Stromal cell of bone marrow (primary cell): Measurements from ENCODE around the gene RNPEP.
A peak's percentile ranks its signal among the peaks of the same experiment; 100 is the strongest.
"Not testable (repeated sequence)": the region's sequence is repeated elsewhere in the genome, so short reads cannot be mapped to it uniquely, and the experiment has no call there.

Experiments
- DNase-seq: peaks from one replicate; pipeline ENCODE4 v3.0.0-alpha.2; 2012; ENCODE audit warnings: low read depth

The RNPEP gene

DNA sequence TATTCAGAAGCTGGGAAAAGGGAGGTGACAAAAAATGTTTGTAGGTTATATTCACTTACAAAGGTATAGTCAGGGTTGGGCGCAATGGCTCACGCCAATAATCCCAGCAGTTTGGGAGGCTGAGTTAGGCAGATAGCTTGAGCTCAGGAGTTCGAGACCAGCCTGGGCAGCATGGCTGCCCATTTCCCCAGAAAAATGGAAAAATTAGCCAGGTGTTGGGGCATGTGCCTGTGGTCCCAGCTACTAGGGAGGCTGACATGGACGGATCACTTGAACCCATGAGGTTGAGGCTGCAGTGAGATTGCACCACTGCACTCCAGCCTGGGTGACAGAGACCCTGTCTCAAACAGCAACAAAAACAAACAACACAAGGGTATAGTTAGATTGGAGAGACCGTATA, 24.1 kb upstream of the RNPEP start:
- DNase-seq = no peak

DNA sequence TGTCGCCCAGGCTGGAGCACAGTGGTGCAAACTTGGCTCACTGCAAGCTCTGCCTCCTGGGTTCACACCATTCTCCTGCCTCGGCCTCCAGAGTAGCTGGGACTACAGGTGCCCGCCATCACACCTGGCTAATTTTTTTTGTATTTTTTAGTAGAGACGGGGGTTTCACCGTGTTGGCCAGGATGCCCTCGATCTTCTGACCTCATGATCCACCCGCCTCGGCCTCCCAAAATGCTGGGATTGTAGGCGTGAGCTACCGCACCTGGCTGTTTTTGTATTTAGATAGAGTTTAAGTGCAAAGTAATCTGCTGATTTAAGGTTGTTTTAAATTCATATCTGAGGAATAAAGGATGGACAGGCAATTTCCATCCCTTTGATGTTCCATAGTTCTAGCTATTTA, 20.1 kb upstream of the RNPEP start:
- DNase-seq = not testable (repeated sequence)

DNA sequence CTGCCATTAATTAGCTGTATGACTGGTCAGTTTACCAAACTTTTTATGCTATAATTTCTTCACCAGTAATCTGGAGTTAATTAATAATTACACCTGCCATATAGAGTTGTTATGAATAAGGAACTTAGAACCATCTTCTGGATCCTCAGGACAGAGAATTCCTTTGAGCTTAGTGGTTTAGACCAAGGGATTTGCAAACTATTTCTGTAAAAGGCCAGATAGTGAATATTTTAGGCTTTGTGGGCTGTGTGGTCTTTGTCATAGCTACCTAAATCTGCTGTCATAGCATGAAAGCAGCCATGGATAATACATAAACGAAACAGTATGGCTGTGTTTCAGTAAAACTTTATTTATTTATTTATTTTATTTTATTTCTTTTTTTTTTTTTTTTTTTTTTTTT, 18.2 kb upstream of the RNPEP start:
- DNase-seq = no peak

DNA sequence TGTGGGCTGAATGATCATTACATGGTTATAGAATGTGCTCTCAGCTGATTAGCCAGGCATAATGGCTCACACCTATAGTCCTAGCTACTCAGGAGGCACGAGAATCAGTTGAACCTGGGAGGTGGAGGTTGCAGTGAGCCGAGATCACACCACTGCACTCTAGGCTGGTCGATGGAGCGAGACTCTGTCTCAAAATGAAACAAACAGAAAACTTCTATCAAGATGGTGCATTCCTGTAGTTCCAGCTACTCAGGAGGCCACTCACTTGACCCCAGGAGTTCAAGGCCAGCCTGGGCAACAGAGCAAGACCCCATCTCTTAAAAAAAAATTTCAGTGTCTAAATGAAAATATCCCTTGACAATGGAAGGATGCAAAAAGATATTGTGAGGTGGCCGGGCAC, 16.3 kb upstream of the RNPEP start:
- no peak for DNase-seq

DNA sequence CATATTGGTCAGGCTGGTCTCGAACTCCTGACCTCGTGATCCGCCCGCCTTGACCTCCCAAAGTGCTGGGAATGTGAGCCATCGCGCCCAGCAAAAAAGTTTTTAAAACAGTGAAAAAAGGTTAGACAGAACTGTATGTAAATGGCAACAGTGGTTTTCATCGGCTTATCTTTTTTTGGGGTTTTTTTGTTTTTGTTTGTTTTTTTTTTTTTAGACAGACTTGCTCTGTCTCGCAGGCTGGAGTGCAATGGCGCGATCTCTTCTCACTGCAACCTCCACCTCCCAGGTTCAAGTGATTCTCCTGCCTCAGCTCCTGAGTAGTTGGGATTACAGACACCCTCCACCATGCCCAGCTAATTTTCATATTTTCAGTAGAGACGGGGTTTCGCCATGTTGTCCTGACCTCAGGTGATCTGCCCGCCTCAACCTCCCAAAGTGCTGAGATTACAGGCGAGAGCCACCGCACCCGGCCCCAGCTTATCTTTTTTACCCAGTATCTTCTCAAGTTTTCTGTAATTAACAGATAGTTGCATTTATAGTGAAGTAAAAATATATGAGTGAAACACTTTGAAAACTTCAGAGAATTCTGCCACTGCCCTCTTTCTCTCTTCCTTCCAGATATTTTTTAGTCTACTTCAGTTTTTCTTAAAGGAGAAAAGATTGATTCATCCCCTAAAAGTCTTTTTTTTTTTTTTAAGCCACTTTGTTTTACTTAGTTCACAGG, 14.1 kb upstream of the RNPEP start:
- DNase-seq = no peak

DNA sequence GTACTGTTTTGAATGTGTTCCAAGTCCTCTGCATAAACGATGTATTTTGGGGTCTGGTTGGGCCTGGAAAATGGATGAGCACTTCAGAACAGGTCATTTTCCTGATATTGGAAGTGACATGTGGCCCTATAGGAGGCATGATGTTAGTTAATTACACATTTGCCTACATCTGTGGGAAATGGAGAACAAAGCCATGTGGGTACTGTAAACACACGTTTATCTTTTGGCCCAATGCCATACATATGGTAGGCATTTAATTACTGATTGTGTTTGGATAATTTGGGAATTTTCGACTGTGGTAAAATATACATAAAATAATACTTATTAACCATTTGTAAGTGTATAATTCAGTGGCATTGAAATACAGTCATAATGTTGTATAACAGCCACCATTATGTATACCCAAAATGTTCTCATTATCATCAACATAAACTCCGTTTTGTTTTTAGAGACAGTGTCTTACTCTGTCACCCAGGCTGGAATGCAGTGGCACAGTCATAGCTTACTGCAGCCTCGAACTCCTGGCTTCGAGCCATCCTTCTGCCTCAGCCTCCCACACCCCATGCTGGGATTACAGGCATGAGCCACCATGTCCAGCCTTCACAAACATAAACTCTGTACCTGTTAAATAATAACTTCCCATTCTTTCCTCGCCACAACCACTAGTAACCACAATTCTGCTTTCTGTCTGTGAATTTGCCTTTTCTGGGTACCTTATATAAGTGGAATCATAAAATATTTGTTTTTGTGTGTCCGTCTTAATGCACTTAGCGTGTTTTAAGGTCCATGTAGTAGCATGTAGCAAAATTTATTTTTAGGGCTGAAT, 11.9 kb upstream of the RNPEP start:
- DNase-seq = no peak

DNA sequence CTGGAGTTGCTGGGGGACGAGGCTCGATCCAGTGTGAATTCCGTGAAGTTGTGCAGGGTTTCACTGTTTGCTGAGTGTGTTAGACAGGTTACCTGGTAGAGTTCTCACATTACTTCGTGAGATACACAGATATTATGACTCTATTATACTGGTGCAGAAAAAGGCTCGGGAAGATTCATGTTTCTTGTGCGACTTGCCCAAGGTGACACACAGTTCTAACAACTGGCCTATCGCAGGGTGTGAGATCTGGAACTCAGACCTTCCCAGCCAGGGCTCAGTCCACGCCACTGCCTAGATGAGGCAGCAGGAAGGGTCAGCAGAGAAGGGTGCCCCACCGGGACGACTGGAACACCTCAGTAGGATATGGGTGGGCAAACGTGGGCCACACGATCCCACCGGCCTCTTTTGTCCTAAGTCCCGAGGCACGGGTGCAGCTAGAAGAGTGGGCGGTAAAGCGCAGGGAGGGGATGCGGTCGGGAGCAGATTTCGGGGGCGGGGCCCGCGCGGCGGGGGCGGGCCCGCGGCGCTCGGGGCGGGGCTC, 296 bp upstream of the RNPEP start:
- DNase-seq = no peak

DNA sequence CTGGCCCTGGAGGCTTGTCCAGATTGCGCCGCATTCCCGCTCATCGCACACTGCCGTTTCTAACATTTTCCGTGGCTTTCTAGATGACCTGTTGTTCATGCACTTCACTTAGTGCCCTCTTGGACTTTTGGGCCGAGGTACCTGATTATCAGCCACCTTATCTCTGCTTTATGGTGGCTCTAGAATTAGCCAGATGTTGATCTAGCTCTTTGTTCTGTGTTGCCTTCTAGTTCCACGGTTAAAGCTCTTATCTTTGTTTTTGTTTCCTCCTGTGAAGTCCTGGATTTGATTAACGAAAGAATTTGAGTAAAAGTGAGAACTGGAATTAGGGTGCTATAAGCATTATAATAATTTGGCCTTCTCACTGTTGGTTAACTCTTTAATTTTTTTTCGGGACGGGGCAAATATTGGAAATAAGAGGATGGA, 945 bp downstream of the RNPEP start:
- no peak for DNase-seq

DNA sequence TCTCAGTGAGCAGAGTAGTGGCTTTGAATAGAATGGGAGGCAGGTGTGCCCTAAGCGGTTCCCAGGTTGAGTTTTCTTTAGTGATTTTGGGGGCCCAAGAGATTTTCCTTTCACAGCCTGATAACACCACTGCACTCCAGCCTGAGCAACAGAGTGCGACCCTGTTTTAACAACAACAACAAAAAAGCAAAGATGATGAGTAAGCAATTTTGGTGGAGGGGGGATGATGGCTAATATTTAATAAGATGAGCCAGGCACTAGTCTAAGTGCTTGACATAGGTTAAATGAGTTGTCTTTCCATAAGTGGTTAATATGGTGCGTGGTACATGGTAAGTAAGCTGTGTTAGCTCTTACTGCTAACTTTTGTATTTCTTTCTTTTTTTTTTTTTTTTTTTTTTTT, 2.0 kb downstream of the RNPEP start:
- no peak for DNase-seq

DNA sequence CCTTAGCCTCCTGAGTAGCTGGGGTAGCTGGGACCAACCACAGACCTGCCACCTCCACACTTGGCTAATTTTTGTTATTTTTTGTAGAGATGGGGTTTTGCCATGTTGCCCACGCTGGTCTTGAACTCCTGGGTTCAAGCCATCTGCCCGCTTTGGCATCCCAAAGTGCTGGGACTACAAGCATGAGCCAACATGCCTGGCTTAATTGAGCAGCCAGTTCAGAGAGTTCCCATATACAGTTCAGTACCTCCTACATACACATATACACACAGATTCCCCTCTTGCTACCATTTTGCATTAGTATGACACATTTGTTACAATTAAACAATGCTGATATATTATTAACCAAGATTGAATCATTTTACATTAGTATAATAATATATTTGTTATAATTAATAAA, 2.9 kb downstream of the RNPEP start:
- DNase-seq = no peak

DNA sequence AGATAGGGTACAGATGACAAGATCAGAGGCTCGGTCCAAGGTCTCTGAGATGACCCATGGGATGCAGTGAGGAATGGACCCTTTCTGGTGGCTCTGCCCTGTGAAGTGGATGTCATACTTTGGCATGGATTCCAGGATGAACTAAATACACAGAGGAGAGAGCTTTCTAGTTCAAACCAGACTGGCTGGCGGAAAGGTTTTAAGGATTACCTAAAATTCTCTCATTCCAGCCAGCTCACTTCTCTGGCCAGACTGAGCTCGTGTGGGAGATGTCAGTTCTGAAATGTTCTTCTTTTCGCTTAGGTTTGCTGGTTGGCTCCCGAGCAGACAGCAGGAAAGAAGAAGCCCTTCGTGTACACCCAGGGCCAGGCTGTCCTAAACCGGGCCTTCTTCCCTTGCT, 6.2 kb downstream of the RNPEP start:
- no peak for DNase-seq

DNA sequence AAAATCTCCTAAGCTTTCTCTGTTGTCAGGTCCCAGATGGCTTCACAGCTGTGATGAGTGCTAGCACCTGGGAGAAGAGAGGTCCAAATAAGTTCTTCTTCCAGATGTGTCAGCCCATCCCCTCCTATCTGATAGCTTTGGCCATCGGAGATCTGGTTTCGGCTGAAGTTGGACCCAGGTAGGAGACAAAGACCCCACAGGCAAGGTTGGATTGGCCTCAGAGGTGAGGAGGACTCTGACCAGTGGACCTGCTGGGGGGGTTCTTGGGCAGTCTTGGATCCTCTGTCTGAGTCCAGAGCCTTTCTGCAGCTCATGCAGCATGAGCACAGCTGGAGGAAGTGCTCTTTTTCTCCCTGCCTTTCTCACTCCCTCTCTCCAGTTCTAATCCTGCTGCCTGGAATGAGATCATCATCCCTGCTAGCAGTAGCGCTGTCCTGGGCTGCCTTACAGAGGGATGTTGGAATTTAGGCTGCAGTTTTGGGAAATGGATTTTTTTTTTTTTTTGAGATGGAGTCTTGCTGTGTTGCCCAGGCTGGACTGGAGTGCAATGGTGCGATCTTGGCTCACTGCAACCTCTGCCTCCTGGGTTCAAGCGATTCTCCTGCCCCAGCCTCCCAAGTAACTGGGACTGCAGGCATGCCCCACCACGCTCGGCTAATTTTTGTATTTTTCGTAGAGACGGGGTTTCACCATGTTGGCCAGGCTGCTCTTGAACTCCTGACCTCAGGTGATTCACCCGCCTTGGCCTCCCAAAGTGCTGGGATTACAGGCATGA, 7.1 kb downstream of the RNPEP start:
- no peak for DNase-seq

DNA sequence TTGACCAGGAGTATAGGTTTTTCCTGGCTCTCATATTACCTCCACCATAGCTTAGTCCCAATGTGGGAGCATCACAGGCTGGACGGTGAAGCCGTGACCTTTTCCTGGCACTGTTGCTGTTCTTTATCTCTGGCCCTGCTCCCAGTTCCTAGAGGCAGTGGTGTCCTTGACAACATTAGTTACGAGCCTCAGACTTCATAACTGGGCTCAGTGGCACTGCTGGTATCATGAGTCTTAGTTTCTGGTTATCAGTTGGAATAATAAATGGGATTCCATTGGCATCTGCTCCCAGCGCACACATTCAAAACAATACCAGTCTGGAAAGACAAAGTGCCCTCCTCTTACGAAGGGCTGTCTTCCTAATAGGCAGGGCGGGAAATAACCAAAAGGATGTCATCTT, 8.0 kb downstream of the RNPEP start:
- no peak for DNase-seq

DNA sequence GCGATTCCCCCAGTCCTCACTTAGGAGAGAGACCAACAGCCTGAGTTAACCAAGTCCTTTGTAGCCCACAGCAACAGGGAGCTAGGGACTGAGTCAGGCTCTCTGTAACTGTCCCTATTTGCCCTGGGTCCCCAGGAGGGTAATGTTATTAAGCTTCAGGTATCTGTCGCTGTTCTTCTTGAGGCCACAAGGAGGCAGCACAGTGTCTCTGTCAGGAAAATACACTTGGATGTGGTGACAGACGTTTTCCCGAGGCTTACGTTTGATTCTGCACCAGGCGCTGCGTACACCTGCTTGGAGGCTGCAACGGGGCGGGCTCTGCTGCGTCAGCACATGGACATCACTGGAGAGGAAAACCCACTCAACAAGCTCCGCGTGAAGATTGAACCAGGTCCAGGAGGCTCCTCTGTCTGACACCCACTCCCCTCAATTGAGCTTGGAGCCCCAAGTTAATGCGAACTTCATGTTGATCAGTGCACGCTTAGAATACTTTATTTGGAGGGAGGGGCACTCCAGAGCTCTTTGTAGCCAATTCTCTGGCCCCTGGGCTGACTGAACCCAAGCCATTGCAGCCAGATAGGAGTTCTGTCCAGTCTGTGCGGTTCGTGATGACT, 17.3 kb downstream of the RNPEP start:
- DNase-seq = no peak

DNA sequence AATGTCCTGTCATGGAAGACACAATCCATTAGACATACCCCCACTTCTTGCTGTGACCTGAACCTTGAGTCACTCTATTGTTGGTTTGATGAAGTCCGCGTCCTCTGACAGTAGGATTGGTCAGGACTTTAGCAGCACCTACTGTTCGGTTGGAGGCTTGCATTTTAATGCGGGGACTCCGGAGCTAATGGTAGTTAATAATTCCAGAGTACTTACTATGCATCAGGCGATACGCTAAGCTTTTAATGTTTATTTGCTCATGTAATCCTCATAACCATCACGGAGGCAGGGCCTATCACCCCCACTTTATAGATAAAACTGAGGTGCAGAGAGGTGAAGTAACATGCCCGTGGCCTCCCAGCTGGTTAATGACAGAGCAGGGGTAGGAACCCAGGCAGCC, 20.1 kb downstream of the RNPEP start:
- DNase-seq = no peak

DNA sequence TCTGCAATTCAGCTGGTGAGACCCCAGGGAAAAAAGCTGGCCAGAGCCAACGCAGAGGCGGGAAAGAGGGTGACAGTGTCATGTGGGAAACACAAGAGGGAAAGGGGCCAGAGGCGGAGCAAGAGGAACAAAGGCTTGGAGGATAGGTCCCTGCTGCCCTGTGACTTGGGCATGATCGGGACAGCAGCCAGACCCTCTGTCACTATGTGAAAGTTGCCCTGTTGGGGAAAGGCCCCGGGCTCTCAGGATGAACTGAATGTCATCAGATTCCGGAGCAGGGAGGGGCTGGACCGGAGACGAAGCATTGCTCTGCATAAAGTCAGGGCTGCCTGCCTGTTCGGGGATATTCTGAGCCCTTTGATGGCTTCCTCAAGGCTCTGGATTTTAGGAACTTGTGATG, 22.3 kb downstream of the RNPEP start:
- DNase-seq = no peak

DNA sequence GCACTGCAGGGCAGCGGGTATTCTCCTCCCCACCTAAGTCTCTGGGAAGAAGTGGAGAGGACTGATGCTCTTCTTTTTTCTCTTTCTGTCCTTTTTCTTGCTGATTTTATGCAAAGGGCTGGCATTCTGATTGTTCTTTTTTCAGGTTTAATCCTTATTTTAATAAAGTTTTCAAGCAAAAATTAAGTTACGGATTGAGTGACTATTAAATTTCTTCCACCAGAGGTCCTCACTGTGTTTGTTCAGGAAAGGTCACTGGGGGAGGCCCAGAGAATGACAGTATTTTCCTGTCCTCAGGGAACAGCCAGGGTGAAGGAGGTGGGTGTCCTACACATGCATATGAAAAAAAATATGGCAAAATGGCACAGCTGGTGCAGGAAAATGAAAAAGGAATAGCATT, 23.5 kb downstream of the RNPEP start:
- DNase-seq = no peak

DNA sequence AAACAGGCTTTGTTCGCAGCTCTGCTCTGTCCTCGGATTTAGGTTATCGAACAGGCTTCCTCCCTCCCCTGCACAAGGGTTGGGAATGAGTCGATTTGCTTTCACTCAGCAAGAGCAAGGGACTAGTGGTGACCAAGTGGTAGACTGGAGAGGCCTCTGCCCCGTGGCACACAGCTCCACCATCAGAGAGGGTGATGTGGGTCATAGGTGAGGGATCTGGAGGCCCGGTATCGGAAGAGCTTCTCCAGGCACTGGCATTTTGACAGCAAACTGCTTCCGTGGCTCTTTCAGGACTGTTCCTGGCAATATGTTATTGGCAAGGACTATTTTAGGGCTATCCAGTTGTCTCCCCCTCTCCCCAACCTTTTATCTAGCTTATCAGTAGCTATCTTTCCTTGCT, 24.9 kb downstream of the RNPEP start:
- DNase-seq = no peak

DNA sequence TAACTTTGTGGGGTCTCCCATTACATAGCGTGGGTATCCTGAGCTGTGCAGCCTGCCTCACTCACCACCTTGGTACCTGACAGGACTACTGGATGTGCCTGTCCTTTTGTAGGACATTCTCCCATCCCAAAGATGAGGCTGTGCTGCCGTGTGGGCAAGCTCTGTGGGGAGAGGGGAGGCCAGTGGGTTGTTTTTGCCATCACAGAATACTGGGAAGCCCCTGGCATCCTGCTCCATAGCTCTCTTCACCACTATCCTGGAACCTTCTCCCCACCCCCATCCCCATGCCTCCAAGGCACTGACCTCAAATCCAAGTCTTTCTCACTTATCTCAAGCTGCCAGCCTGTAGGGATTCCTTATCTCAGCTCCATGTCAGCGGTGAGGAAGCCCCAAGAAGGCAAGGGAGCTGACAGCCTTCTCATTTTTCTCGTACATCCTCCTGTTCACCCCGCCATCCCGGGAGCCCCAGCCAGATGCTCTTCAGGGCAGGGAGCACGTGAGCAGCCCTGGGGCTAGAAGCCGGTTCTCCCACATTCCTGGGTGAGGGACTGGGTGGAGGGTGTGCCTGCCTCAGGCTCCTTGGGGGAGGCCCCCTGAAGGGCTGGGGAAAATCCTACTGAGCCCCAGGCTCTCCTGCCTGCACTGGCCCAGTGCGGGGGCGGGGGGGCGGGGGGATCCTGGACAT, 25.5 kb downstream of the RNPEP start:
- DNase-seq = no peak

DNA sequence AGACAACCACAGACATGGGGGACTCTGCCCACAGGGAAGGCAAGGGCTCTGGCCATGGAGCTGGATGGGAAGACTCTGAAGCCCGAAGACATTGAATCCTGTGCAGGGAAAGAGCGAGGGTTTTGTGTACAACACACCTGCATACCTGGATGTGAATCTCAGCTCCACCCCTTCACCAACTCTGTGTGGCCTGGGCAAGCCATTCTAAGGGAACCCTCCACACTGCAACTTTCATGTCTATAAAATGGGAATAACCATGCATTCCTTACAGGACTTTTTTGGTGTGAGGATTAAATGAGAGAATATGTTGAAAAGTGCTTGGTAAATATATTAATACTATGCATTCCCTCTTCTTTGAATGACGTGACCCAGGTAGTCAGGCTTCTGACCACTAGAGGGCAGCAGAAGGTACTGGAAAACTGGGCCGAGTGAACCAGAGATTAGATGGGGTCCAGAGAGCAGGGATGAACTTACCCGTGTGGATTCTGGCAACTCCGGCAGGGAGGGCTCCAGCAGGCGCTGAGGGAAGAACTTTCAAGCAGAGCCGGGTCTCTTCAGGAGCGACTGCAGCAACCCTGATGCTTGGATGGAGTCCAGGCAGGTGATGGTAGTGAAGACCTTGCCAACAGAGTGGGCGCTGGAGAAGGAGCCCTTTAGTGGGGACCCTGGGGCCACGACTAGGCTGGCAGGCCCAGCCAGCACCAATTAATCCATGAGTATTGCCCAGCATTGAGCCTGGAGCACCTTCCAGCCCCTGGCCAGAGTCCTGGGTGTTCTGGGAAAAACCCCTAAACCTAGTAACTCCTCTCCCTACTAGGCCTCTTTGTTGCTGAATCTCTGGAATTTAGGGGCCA, 27.1 kb downstream of the RNPEP start:
- peak; percentile 62 for DNase-seq
